ENCODE measurements around the gene LTBP1.

GRCh38 chr2:33375054-33375453 is 428.3 kb downstream of the LTBP1 start:
- TF ChIP-seq, protein P1, sequence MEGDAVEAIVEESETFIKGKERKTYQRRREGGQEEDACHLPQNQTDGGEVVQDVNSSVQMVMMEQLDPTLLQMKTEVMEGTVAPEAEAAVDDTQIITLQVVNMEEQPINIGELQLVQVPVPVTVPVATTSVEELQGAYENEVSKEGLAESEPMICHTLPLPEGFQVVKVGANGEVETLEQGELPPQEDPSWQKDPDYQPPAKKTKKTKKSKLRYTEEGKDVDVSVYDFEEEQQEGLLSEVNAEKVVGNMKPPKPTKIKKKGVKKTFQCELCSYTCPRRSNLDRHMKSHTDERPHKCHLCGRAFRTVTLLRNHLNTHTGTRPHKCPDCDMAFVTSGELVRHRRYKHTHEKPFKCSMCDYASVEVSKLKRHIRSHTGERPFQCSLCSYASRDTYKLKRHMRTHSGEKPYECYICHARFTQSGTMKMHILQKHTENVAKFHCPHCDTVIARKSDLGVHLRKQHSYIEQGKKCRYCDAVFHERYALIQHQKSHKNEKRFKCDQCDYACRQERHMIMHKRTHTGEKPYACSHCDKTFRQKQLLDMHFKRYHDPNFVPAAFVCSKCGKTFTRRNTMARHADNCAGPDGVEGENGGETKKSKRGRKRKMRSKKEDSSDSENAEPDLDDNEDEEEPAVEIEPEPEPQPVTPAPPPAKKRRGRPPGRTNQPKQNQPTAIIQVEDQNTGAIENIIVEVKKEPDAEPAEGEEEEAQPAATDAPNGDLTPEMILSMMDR (IDR thresholded peaks at IDR 0.05), result no peak
- TF ChIP-seq POLR2A (IDR thresholded peaks at IDR 0.05), result no peak

All from lower leg skin (tissue), 3 donors.